K562 (cell line): Measurements from ENCODE around the gene EEFSEC. TPM values are rescaled to one million over a fixed set of nuclear protein-coding genes. Genes with fewer than 3 reads are reported as not detected.

Experiments
- ASH1L ChIP-seq: fragments of 450-650 bp; IDR thresholded peaks from 2 replicates; pipeline ENCODE4 v1.6.1; 2018; ENCODE audit warnings: borderline replicate concordance, mild to moderate bottlenecking, low read depth; ENCODE audit not compliant: partially characterized antibody
- CBX1 ChIP-seq: sonication (generic); IDR thresholded peaks from 2 replicates; pipeline ENCODE4 v1.6.1; 2016; ENCODE audit warnings: antibody characterized with exemption, low read depth, mild to moderate bottlenecking
- CEBPB ChIP-seq: fragments of 450-650 bp; IDR thresholded peaks from 2 replicates; pipeline ENCODE4 v1.6.1; 2016; ENCODE audit warnings: missing genetic modification characterization, missing compliant biosample characterization
- ETS2 ChIP-seq: IDR thresholded peaks from 2 replicates; pipeline ENCODE4 v1.6.1; 2016; ENCODE audit warnings: borderline replicate concordance, missing genetic modification characterization, mild to moderate bottlenecking, moderate library complexity, missing compliant biosample characterization; ENCODE audit not compliant: poor library complexity, severe bottlenecking
- FOXA3 ChIP-seq, 2 experiments: fragments of 450-650 bp in 1 of 2; sonication (generic) in 1 of 2; formaldehyde crosslinking; IDR thresholded peaks in 1 of 2; conservative IDR thresholded peaks in 1 of 2; 2 replicates each; pipeline versions ENCODE4 v1.4.0 to v1.8.0; 2020 to 2022; ENCODE audit warnings: mild to moderate bottlenecking in 2 of 2, missing genetic modification reagents in 1 of 2
- FOXM1 ChIP-seq, 2 experiments: fragments of 450-650 bp in 1 of 2; sonication (generic) in 1 of 2; formaldehyde crosslinking in 1 of 2; IDR thresholded peaks; 2 replicates each; pipeline versions ENCODE4 v1.6.1 to v1.9.0; 2017 to 2022; ENCODE audit warnings: low read depth in 2 of 2, mild to moderate bottlenecking in 2 of 2, missing genetic modification reagents in 1 of 2, moderate library complexity in 1 of 2
- NUFIP1 ChIP-seq: fragments of 450-650 bp; IDR thresholded peaks from 2 replicates; pipeline ENCODE4 v1.6.1; 2018; ENCODE audit not compliant: partially characterized antibody
- PPARD ChIP-seq: fragments of 250-450 bp; sonication (Bioruptor Pico); IDR thresholded peaks from 2 replicates; pipeline ENCODE4 v1.8.0; 2022; ENCODE audit warnings: inconsistent platforms, mild to moderate bottlenecking, moderate library complexity
- PRPF4 ChIP-seq: fragments of 200-400 bp; formaldehyde crosslinking; IDR thresholded peaks from one replicate; pipeline ENCODE4 v1.6.1; 2017; ENCODE audit warnings: low read length, low read depth, mild to moderate bottlenecking; ENCODE audit not compliant: insufficient read depth, poor library complexity, severe bottlenecking
- SIRT6 ChIP-seq: IDR thresholded peaks from one replicate; pipeline ENCODE4 v1.6.1; 2012; ENCODE audit warnings: low read depth, mild to moderate bottlenecking, control low read depth, inconsistent platforms, low read length, moderate library complexity
- SNIP1 ChIP-seq: fragments of 450-650 bp; IDR thresholded peaks from 2 replicates; pipeline ENCODE4 v1.7.1; 2017; ENCODE audit warnings: low read depth, mild to moderate bottlenecking
- TBL1XR1 ChIP-seq, 2 experiments: IDR thresholded peaks; 2 replicates each; pipeline ENCODE4 v1.6.1; 2012; ENCODE audit warnings: improper control_type of control experiment in 2 of 2, low read length in 2 of 2, mild to moderate bottlenecking in 1 of 2
- TRIM28 ChIP-seq: fragments of 450-650 bp; IDR thresholded peaks from 2 replicates; pipeline ENCODE4 v1.6.1; 2017
- ZNF384 ChIP-seq: IDR thresholded peaks from 2 replicates; pipeline ENCODE4 v1.6.1; 2012; ENCODE audit warnings: low read depth, low read length, improper control_type of control experiment
- ZNF76 ChIP-seq: fragments of 250-450 bp; sonication (Bioruptor Pico); IDR thresholded peaks from 2 replicates; pipeline ENCODE4 v1.4.0; 2020; ENCODE audit warnings: mild to moderate bottlenecking, moderate library complexity, borderline replicate concordance
- polyA plus RNA-seq, 8 experiments: library from polyadenylated mRNA; depleted of rRNA in 4 of 8; stranded (reverse) in 5 of 8; unstranded in 3 of 8; fragments of >200 nt; fragmentation: Nextera tagmentation in 2 of 8; fragmentation: Illumina TruSeq in 1 of 8; extraction: Ambion mirVana in 2 of 8; extraction: Trizol in 1 of 8; gene quantifications; 2 replicates each; pipeline versions ENCODE4 v1.2.1 to v1.2.3, GENCODE V29; 2011 to 2014; ENCODE audit warnings: inconsistent platforms in 1 of 8, missing spikeins in 1 of 8
- total RNA-seq, 7 experiments: library from RNA; depleted of rRNA in 6 of 7; stranded (reverse); fragments of >200 nt in 6 of 7; fragmentation: Illumina TruSeq in 2 of 7; extraction: Trizol in 2 of 7; gene quantifications; 2 replicates each; pipeline versions ENCODE4 v1.2.1 to v1.2.3, GENCODE V29; 2011 to 2021; ENCODE audit warnings: low replicate concordance in 1 of 7
- TF ChIP-seq, protein P1 (sequence below): sonication (generic); formaldehyde crosslinking; IDR thresholded peaks from 2 replicates; pipeline ENCODE4 v1.8.1; 2023; ENCODE audit warnings: mild to moderate bottlenecking, missing genetic modification reagents
- TF ChIP-seq, protein P2 (sequence below): sonication (generic); formaldehyde crosslinking; IDR thresholded peaks from 2 replicates; pipeline ENCODE4 v1.8.1; 2023; ENCODE audit warnings: mild to moderate bottlenecking, missing genetic modification reagents
- TF ChIP-seq, protein P3 (sequence below): IDR thresholded peaks from 2 replicates; pipeline ENCODE4 v1.6.1; 2016; ENCODE audit warnings: missing genetic modification characterization, missing compliant biosample characterization
- TF ChIP-seq, protein P4 (sequence below): sonication (generic); formaldehyde crosslinking; IDR thresholded peaks from 2 replicates; pipeline ENCODE4 v1.8.0; 2022; ENCODE audit warnings: missing genetic modification reagents, mild to moderate bottlenecking, moderate library complexity, borderline replicate concordance
- TF ChIP-seq, protein P5 (sequence below), 2 experiments: fragments of 450-650 bp in 1 of 2; sonication (generic) in 1 of 2; formaldehyde crosslinking; conservative IDR thresholded peaks; 2 replicates each; pipeline versions ENCODE4 v1.4.0 to v1.8.1; 2020 to 2022; ENCODE audit warnings: mild to moderate bottlenecking in 1 of 2, missing genetic modification reagents in 1 of 2

EEFSEC gene
- total and polyA plus RNA-seq, 9 of the 15 experiments (the other 6 are each of a cell fraction or from before 2014, with no cell fraction given), result 0.35 to 11.8 (median 7.7) TPM

DNA sequence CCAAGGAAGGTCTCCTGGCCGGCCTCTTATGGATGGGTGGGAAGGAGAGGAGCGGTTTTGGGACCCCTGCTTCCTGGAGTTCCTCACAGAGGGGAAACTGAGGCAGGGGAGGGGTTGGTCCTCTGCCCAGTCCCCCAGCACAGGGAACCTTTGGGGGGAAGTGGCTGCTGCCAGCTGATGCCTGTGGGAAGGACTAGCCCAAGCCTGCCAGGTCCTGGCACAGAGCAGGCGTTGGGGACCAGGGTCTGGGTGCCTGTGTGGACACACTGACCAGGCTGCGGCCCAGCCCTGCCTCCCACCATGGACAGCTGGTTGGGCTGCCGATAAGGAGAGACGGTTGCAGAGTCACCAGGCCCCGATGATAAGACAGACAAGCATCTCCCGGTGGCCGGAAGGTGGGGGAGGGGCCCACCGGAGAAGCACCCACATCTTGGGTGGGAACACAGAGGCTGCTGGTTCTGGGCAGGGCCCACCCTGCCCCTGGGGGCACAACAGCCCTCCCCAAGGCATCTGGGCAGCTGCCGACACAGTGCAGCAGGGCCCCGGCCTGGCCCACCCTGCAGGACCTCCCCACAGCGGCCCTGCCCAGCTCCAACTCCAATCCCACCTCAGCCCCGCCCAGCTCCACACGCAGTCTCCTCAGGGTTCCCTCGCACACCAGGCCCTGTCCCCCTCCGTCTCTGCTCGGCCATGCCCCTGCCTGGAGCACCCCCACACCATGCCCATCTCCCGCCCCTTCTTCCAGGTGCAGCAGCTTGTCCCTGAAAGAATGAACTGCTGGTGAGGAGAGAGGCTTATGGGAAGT, 262.7 kb downstream of the EEFSEC start (continued):
- TF ChIP-seq PRPF4 (no peak), NUFIP1 (no peak), CEBPB (tag) (no peak), SNIP1 (no peak), CBX1 (peak; percentile 39; the same call in 1 of the 2 replicates), ASH1L (peak; percentile 32), ZNF76 (peak; percentile 62; the same call in 1 of the 2 replicates), ETS2 (peak; percentile 70), FOXM1 (IDR thresholded peaks at IDR 0.05; ENCODE audit: low read depth) (peak; percentile 59; the same call in 1 of the 2 replicates), FOXM1 (CRISPR knock-in tag; IDR thresholded peaks at IDR 0.05; ENCODE audit: low read depth) (0 out of 2 replicates have a peak, but pooled peaks have one; percentile 39), FOXA3 (CRISPR knock-in tag; conservative IDR thresholded peaks at IDR 0.05 in 1 of 2, IDR thresholded peaks at IDR 0.05 in 1 of 2) (peak; percentile 22 to 49; a peak in 2 of 4 replicates), SIRT6 (no peak), TRIM28 (no peak), TBL1XR1 (IDR thresholded peaks at IDR 0.05; ENCODE audit: low read length in 2 of 2) (peak; percentile 40 to 93; a peak in 2 of 4 replicates), ZNF384 (no peak), PPARD (CRISPR knock-in tag) (no peak)
- TF ChIP-seq, protein P1, sequence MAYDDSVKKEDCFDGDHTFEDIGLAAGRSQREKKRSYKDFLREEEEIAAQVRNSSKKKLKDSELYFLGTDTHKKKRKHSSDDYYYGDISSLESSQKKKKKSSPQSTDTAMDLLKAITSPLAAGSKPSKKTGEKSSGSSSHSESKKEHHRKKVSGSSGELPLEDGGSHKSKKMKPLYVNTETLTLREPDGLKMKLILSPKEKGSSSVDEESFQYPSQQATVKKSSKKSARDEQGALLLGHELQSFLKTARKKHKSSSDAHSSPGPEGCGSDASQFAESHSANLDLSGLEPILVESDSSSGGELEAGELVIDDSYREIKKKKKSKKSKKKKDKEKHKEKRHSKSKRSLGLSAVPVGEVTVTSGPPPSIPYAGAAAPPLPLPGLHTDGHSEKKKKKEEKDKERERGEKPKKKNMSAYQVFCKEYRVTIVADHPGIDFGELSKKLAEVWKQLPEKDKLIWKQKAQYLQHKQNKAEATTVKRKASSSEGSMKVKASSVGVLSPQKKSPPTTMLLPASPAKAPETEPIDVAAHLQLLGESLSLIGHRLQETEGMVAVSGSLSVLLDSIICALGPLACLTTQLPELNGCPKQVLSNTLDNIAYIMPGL, result no peak
- TF ChIP-seq, protein P2, sequence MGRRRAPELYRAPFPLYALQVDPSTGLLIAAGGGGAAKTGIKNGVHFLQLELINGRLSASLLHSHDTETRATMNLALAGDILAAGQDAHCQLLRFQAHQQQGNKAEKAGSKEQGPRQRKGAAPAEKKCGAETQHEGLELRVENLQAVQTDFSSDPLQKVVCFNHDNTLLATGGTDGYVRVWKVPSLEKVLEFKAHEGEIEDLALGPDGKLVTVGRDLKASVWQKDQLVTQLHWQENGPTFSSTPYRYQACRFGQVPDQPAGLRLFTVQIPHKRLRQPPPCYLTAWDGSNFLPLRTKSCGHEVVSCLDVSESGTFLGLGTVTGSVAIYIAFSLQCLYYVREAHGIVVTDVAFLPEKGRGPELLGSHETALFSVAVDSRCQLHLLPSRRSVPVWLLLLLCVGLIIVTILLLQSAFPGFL (CRISPR knock-in tag), result no peak
- TF ChIP-seq, protein P3, sequence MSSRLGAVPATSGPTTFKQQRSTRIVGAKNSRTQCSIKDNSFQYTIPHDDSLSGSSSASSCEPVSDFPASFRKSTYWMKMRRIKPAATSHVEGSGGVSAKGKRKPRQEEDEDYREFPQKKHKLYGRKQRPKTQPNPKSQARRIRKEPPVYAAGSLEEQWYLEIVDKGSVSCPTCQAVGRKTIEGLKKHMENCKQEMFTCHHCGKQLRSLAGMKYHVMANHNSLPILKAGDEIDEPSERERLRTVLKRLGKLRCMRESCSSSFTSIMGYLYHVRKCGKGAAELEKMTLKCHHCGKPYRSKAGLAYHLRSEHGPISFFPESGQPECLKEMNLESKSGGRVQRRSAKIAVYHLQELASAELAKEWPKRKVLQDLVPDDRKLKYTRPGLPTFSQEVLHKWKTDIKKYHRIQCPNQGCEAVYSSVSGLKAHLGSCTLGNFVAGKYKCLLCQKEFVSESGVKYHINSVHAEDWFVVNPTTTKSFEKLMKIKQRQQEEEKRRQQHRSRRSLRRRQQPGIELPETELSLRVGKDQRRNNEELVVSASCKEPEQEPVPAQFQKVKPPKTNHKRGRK (tag), result no peak
- TF ChIP-seq, protein P4, sequence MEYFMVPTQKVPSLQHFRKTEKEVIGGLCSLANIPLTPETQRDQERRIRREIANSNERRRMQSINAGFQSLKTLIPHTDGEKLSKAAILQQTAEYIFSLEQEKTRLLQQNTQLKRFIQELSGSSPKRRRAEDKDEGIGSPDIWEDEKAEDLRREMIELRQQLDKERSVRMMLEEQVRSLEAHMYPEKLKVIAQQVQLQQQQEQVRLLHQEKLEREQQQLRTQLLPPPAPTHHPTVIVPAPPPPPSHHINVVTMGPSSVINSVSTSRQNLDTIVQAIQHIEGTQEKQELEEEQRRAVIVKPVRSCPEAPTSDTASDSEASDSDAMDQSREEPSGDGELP (CRISPR knock-in tag), result peak; percentile 99
- TF ChIP-seq, protein P5, sequence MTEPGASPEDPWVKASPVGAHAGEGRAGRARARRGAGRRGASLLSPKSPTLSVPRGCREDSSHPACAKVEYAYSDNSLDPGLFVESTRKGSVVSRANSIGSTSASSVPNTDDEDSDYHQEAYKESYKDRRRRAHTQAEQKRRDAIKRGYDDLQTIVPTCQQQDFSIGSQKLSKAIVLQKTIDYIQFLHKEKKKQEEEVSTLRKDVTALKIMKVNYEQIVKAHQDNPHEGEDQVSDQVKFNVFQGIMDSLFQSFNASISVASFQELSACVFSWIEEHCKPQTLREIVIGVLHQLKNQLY (CRISPR knock-in tag; conservative IDR thresholded peaks at IDR 0.05), result peak in 1 of 2 experiments; percentile 67; a peak in 1 of 4 replicates
